ENCODE data around the gene OCIAD2.

- TF ChIP-seq CTCF (conservative IDR thresholded peaks at IDR 0.05 in 1 of 2, IDR thresholded peaks at IDR 0.05 in 1 of 2; ENCODE audit: low read depth in 1 of 2, low read length in 2 of 2), result no peak
- no peak for TF ChIP-seq EZH2 (IDR thresholded peaks at IDR 0.05; ENCODE audit: low read length, missing control alignments)
Observed at GRCh38 chr4:48943387-48943786, 36.8 kb upstream of the OCIAD2 start.

Measured in fibroblast of lung (primary cell).